SK-N-SH (cell line): ENCODE results near the gene NSG2.

Source experiments
- CHD2 ChIP-seq: fragments of 150-350 bp; IDR thresholded peaks from 2 replicates; pipeline ENCODE4 v1.6.1; 2018; ENCODE audit warnings: low read length; ENCODE audit not compliant: partially characterized antibody
- EP300 ChIP-seq, 2 experiments: IDR thresholded peaks; 2 replicates each; pipeline versions ENCODE4 v1.4.0 to v1.6.1; 2012; ENCODE audit warnings: borderline replicate concordance in 1 of 2, low read depth in 1 of 2, low read length in 1 of 2
- FOXM1 ChIP-seq: IDR thresholded peaks from 2 replicates; pipeline ENCODE4 v1.4.0; 2012; ENCODE audit warnings: low read depth, mild to moderate bottlenecking
- JUND ChIP-seq: IDR thresholded peaks from 2 replicates; pipeline ENCODE4 v1.4.0; 2012
- POLR2AphosphoS5 ChIP-seq: IDR thresholded peaks from 2 replicates; pipeline ENCODE4 v1.6.1; 2012; ENCODE audit warnings: low read depth, low read length
- TAF1 ChIP-seq: IDR thresholded peaks from 2 replicates; pipeline ENCODE4 v1.6.1; 2012; ENCODE audit warnings: low read depth, mild to moderate bottlenecking, low read length, moderate library complexity, borderline replicate concordance
- TEAD4 ChIP-seq: IDR thresholded peaks from 2 replicates; pipeline ENCODE4 v1.4.0; 2012; ENCODE audit warnings: mild to moderate bottlenecking, borderline replicate concordance; ENCODE audit not compliant: insufficient read depth
- TF ChIP-seq, protein P1 (sequence below): fragments of 200-600 bp; sonication (generic); IDR thresholded peaks from 2 replicates; pipeline ENCODE4 v1.6.1; 2017; ENCODE audit warnings: antibody characterized with exemption, mild to moderate bottlenecking, moderate library complexity
- TF ChIP-seq, protein P2 (sequence below): IDR thresholded peaks from 2 replicates; pipeline ENCODE4 v1.6.1; 2012; ENCODE audit warnings: mild to moderate bottlenecking, low read depth, low read length, moderate library complexity
- TF ChIP-seq, protein P3 (sequence below): IDR thresholded peaks from 2 replicates; pipeline ENCODE4; 2012
- TF ChIP-seq, protein P4 (sequence below): IDR thresholded peaks from 2 replicates; pipeline ENCODE4 v1.4.0; 2012; ENCODE audit warnings: low read depth, borderline replicate concordance
- TF ChIP-seq, protein P5 (sequence below): IDR thresholded peaks from 2 replicates; pipeline ENCODE4 v1.4.0; 2012; ENCODE audit warnings: low read depth

DNA sequence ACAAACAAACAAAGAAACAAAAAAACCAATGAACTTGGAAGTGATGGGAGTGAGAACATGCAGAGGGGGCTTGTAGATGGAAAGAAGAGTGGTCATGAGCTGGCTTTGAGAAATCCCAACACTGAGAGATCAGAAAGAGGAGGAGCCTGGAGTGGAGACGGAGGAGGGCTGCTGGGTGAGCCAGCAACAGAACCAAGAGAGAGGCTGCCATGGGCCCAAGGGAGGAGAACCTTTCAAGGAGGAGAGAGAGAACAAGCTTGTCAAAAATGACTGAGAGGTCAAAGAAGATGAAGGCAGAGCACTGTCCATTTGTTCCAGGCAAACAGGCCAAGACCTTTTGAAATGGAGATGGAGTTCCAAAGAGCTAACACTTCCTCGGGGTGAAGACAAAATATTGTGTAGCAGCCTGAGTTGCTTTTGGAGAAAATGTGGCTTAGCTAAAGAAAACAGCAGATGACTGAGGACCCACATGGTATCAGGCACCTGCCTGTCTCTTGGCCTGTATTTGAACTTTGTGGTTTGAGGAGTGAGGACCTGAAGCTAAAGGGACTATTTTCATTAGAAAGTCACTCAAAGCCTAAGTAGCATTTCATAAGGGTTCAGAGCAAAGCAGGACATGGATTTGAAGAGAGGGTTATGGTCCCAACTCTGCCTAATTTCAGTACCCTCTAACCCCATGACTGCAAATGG, 13.1 kb downstream of the NSG2 start:
- TF ChIP-seq, protein P1, sequence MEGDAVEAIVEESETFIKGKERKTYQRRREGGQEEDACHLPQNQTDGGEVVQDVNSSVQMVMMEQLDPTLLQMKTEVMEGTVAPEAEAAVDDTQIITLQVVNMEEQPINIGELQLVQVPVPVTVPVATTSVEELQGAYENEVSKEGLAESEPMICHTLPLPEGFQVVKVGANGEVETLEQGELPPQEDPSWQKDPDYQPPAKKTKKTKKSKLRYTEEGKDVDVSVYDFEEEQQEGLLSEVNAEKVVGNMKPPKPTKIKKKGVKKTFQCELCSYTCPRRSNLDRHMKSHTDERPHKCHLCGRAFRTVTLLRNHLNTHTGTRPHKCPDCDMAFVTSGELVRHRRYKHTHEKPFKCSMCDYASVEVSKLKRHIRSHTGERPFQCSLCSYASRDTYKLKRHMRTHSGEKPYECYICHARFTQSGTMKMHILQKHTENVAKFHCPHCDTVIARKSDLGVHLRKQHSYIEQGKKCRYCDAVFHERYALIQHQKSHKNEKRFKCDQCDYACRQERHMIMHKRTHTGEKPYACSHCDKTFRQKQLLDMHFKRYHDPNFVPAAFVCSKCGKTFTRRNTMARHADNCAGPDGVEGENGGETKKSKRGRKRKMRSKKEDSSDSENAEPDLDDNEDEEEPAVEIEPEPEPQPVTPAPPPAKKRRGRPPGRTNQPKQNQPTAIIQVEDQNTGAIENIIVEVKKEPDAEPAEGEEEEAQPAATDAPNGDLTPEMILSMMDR = no peak
- no peak for TF ChIP-seq POLR2AphosphoS5
- TF ChIP-seq, protein P2, sequence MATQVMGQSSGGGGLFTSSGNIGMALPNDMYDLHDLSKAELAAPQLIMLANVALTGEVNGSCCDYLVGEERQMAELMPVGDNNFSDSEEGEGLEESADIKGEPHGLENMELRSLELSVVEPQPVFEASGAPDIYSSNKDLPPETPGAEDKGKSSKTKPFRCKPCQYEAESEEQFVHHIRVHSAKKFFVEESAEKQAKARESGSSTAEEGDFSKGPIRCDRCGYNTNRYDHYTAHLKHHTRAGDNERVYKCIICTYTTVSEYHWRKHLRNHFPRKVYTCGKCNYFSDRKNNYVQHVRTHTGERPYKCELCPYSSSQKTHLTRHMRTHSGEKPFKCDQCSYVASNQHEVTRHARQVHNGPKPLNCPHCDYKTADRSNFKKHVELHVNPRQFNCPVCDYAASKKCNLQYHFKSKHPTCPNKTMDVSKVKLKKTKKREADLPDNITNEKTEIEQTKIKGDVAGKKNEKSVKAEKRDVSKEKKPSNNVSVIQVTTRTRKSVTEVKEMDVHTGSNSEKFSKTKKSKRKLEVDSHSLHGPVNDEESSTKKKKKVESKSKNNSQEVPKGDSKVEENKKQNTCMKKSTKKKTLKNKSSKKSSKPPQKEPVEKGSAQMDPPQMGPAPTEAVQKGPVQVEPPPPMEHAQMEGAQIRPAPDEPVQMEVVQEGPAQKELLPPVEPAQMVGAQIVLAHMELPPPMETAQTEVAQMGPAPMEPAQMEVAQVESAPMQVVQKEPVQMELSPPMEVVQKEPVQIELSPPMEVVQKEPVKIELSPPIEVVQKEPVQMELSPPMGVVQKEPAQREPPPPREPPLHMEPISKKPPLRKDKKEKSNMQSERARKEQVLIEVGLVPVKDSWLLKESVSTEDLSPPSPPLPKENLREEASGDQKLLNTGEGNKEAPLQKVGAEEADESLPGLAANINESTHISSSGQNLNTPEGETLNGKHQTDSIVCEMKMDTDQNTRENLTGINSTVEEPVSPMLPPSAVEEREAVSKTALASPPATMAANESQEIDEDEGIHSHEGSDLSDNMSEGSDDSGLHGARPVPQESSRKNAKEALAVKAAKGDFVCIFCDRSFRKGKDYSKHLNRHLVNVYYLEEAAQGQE = no peak
- TF ChIP-seq, protein P3, sequence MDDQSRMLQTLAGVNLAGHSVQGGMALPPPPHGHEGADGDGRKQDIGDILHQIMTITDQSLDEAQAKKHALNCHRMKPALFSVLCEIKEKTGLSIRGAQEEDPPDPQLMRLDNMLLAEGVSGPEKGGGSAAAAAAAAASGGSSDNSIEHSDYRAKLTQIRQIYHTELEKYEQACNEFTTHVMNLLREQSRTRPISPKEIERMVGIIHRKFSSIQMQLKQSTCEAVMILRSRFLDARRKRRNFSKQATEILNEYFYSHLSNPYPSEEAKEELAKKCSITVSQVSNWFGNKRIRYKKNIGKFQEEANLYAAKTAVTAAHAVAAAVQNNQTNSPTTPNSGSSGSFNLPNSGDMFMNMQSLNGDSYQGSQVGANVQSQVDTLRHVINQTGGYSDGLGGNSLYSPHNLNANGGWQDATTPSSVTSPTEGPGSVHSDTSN = no peak
- no peak for TF ChIP-seq FOXM1
- no peak for TF ChIP-seq EP300 (IDR thresholded peaks at IDR 0.05; ENCODE audit: borderline replicate concordance in 1 of 2, low read depth in 1 of 2, low read length in 1 of 2)
- no peak for TF ChIP-seq CHD2
- TF ChIP-seq, protein P4, sequence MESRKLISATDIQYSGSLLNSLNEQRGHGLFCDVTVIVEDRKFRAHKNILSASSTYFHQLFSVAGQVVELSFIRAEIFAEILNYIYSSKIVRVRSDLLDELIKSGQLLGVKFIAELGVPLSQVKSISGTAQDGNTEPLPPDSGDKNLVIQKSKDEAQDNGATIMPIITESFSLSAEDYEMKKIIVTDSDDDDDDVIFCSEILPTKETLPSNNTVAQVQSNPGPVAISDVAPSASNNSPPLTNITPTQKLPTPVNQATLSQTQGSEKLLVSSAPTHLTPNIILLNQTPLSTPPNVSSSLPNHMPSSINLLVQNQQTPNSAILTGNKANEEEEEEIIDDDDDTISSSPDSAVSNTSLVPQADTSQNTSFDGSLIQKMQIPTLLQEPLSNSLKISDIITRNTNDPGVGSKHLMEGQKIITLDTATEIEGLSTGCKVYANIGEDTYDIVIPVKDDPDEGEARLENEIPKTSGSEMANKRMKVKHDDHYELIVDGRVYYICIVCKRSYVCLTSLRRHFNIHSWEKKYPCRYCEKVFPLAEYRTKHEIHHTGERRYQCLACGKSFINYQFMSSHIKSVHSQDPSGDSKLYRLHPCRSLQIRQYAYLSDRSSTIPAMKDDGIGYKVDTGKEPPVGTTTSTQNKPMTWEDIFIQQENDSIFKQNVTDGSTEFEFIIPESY = no peak
- no peak for TF ChIP-seq TAF1
- TF ChIP-seq TEAD4 = no peak
- no peak for TF ChIP-seq JUND
- TF ChIP-seq, protein P5, sequence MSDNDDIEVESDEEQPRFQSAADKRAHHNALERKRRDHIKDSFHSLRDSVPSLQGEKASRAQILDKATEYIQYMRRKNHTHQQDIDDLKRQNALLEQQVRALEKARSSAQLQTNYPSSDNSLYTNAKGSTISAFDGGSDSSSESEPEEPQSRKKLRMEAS = no peak
